DND-41 (cell line): ENCODE data around the gene CAMK4.

Source experiments
- ATAC-seq: fragments of 200-7000 bp; cut with Tn5 transposase; 3 replicates; pipeline ENCODE4 v1.9.1; 2021; ENCODE audit warnings: low read depth; ENCODE audit not compliant: insufficient read depth
- DNase-seq: peaks from one replicate; pipeline ENCODE4 v3.0.0-alpha.2; 2020
- H2AFZ ChIP-seq: 2 replicates; pipeline ENCODE4 v1.6.0; 2012; ENCODE audit warnings: low read depth, low read length
- H3K27ac ChIP-seq: 2 replicates; pipeline ENCODE4 v1.5.1; 2012; ENCODE audit warnings: low read length, inconsistent platforms
- H3K27me3 ChIP-seq: fragments of 200-600 bp; sonication (generic); 2 replicates; pipeline ENCODE4 v1.6.0; 2012; ENCODE audit warnings: low read length, mild to moderate bottlenecking, inconsistent platforms; ENCODE audit not compliant: insufficient read depth, poor library complexity
- H3K36me3 ChIP-seq: 2 replicates; pipeline ENCODE4 v1.5.1; 2012; ENCODE audit warnings: low read length, inconsistent platforms; ENCODE audit not compliant: insufficient read depth
- H3K4me1 ChIP-seq: 2 replicates; pipeline ENCODE4 v1.5.1; 2012; ENCODE audit warnings: mild to moderate bottlenecking, low read length; ENCODE audit not compliant: insufficient read depth
- H3K4me2 ChIP-seq: 2 replicates; pipeline ENCODE4 v1.6.0; 2012; ENCODE audit warnings: mild to moderate bottlenecking, moderate library complexity, low read length, inconsistent platforms; ENCODE audit not compliant: insufficient read depth
- H3K4me3 ChIP-seq, 2 experiments: fragments of 200-600 bp in 1 of 2; shearing (Covaris generic) in 1 of 2; 2 replicates each; pipeline ENCODE4 v1.5.1; 2012 to 2016; ENCODE audit warnings: inconsistent platforms in 2 of 2, low read length in 2 of 2, mild to moderate bottlenecking in 2 of 2, low read depth in 1 of 2, moderate library complexity in 1 of 2
- H3K79me2 ChIP-seq: 2 replicates; pipeline ENCODE4 v1.6.0; 2012; ENCODE audit warnings: low read length, inconsistent platforms; ENCODE audit not compliant: insufficient read depth
- H3K9ac ChIP-seq: 2 replicates; pipeline ENCODE4 v1.6.0; 2012; ENCODE audit warnings: low read depth, mild to moderate bottlenecking, inconsistent platforms, low read length, moderate library complexity
- H3K9me3 ChIP-seq: 2 replicates; pipeline ENCODE4 v1.5.1; 2012; ENCODE audit warnings: low read length, moderate library complexity, mild to moderate bottlenecking, inconsistent platforms; ENCODE audit not compliant: insufficient read depth, severe bottlenecking
- H4K20me1 ChIP-seq: 2 replicates; pipeline ENCODE4 v1.6.0; 2012; ENCODE audit warnings: low read length; ENCODE audit not compliant: insufficient read depth
- CTCF ChIP-seq: IDR thresholded peaks from 2 replicates; pipeline ENCODE4 v1.5.1; 2012; ENCODE audit warnings: borderline replicate concordance, low read length, moderate library complexity, mild to moderate bottlenecking; ENCODE audit not compliant: poor library complexity, severe bottlenecking; ENCODE audit errors: extremely low read depth
- EZH2 ChIP-seq: IDR thresholded peaks from 3 replicates; pipeline ENCODE4 v1.6.1; 2012; ENCODE audit warnings: borderline replicate concordance, low read depth, mild to moderate bottlenecking, moderate library complexity, low read length, inconsistent platforms; ENCODE audit not compliant: severe bottlenecking

Gene CAMK4

GRCh38 chr5:111432883-111433536 lies 208.8 kb downstream of the CAMK4 start:
- TF ChIP-seq EZH2: no peak
- no peak for TF ChIP-seq CTCF
- Histone ChIP-seq H3K4me2 (no peak overlapping the region), H3K27me3 (no peaks in the 10 kb centered on the region), H3K4me3 (no peak overlapping the region), H3K4me1 (no peaks in the 10 kb centered on the region), H4K20me1 (no peaks in the 10 kb centered on the region), H3K9ac (no peak overlapping the region), H3K27ac (no peak overlapping the region), H3K36me3 (no peaks in the 10 kb centered on the region), H2AFZ (no peak overlapping the region), H3K9me3 (no peaks in the 10 kb centered on the region), H3K79me2 (no peaks in the 10 kb centered on the region)
- DNase-seq (no peak), ATAC-seq (no peak)

- no peaks in the 10 kb centered on the region for H3K79me2 ChIP-seq
- H3K9me3 ChIP-seq: no peaks in the 10 kb centered on the region
- no peak overlapping the region for H3K4me3 ChIP-seq
- H2AFZ ChIP-seq: no peak overlapping the region
- no peak overlapping the region for H3K9ac ChIP-seq
- TF ChIP-seq EZH2: no peak
- no peak for TF ChIP-seq CTCF
- DNase-seq (no peak), ATAC-seq (no peak)
- no peaks in the 10 kb centered on the region for H3K36me3 ChIP-seq
- H4K20me1 ChIP-seq: no peaks in the 10 kb centered on the region
- no peaks in the 10 kb centered on the region for H3K27me3 ChIP-seq
- no peak overlapping the region for H3K27ac ChIP-seq
- H3K4me1 ChIP-seq: no peaks in the 10 kb centered on the region
- H3K4me2 ChIP-seq: no peak overlapping the region
Measured at GRCh38 chr5:111434800-111435199, 210.6 kb downstream of the CAMK4 start.

- Histone ChIP-seq H3K4me3 (no peak overlapping the region), H3K4me2 (no peak overlapping the region), H4K20me1 (no peaks in the 10 kb centered on the region), H3K36me3 (no peaks in the 10 kb centered on the region), H3K79me2 (no peaks in the 10 kb centered on the region), H3K27me3 (no peaks in the 10 kb centered on the region), H3K9me3 (no peaks in the 10 kb centered on the region), H2AFZ (no peak overlapping the region), H3K27ac (no peak overlapping the region), H3K4me1 (no peaks in the 10 kb centered on the region), H3K9ac (no peak overlapping the region)
- TF ChIP-seq CTCF: no peak
- no peak for TF ChIP-seq EZH2
- DNase-seq (no peak), ATAC-seq (no peak)
Measured at GRCh38 chr5:111439473-111440075, 215.4 kb downstream of the CAMK4 start.
